Endothelial cell of umbilical vein (primary cell): ENCODE data around the gene PKDREJ. TPM values are rescaled to one million over a fixed set of nuclear protein-coding genes. Genes with fewer than 3 reads are reported as not detected.

ENCODE experiments used
- BruUV-seq: library from RNA; stranded (reverse); fragments of 400-500 nt; replicated peaks from 2 replicates; lab custom pipeline; 2021; lab: Mats Ljungman, UMichigan
- CTCF ChIA-PET: fragments of 300-600, 350-600 bp; sonication (Branson Sonifier 250); formaldehyde crosslinking; loops from one replicate; lab custom pipeline; 2021; ENCODE audit warnings: antibody characterized with exemption, inconsistent platforms; lab: Charles Lee
- POLR2A ChIA-PET: fragments of 300-600, 350-600 bp; sonication (Branson Sonifier 250); formaldehyde crosslinking; loops from one replicate; lab custom pipeline; 2021; ENCODE audit warnings: antibody characterized with exemption, inconsistent platforms; lab: Charles Lee
- DNase-seq: peaks from one replicate; pipeline ENCODE4 v3.0.0-alpha.2; 2011; ENCODE audit warnings: low read depth, low spot score
- FAIRE-seq: peaks from 2 replicates; lab custom pipeline; 2011; peaks lifted over from hg19 to GRCh38; lab: Jason Lieb, UNC
- H2AFZ ChIP-seq: 2 replicates; pipeline ENCODE4 v1.6.0; 2012; ENCODE audit warnings: low read depth, low read length, control low read depth, inconsistent platforms
- H3K27ac ChIP-seq: 2 replicates; pipeline ENCODE4 v1.5.1; 2011; ENCODE audit warnings: low read depth, mild to moderate bottlenecking, control low read depth, low read length, moderate library complexity; ENCODE audit not compliant: insufficient read depth
- H3K27me3 ChIP-seq, 2 experiments: 2 replicates each; pipeline versions ENCODE4 v1.6.0 to v1.6.1; 2011; ENCODE audit warnings: low read length in 2 of 2, mixed read lengths in 1 of 2; ENCODE audit not compliant: control insufficient read depth in 2 of 2, insufficient read depth in 2 of 2
- H3K36me3 ChIP-seq, 2 experiments: 2 replicates in 1 of 2; 3 replicates in 1 of 2; pipeline ENCODE4 v1.5.1; 2011; ENCODE audit warnings: low read length in 2 of 2, mild to moderate bottlenecking in 1 of 2, moderate library complexity in 1 of 2; ENCODE audit not compliant: control insufficient read depth in 2 of 2, insufficient read depth in 2 of 2; ENCODE audit errors: extremely low read depth in 1 of 2
- H3K4me1 ChIP-seq: 3 replicates; pipeline ENCODE4 v1.5.1; 2011; ENCODE audit warnings: mild to moderate bottlenecking, low read length; ENCODE audit not compliant: control insufficient read depth, insufficient read depth; ENCODE audit errors: extremely low read depth
- H3K4me2 ChIP-seq: 2 replicates; pipeline ENCODE4 v1.6.1; 2011; ENCODE audit warnings: low read length, control low read depth, mixed read lengths; ENCODE audit not compliant: insufficient read depth
- H3K4me3 ChIP-seq, 3 experiments: fragments of 200-600 bp in 1 of 3; sonication (generic), shearing (Covaris generic) in 1 of 3; replicated peaks in 1 of 3; 2 replicates each; pipeline ENCODE4 v1.5.1; 2011 to 2016; ENCODE audit warnings: control low read depth in 3 of 3, low read length in 3 of 3, mild to moderate bottlenecking in 2 of 3, inconsistent platforms in 1 of 3, low read depth in 1 of 3, moderate library complexity in 1 of 3; ENCODE audit not compliant: insufficient read depth in 1 of 3
- H3K79me2 ChIP-seq: 2 replicates; pipeline ENCODE4 v1.6.0; 2012; ENCODE audit warnings: low read length, inconsistent platforms; ENCODE audit not compliant: control insufficient read depth, insufficient read depth
- H3K9ac ChIP-seq: replicated peaks from 2 replicates; pipeline ENCODE3; 2011; ENCODE audit warnings: low read length, control low read depth; ENCODE audit not compliant: insufficient read depth; ENCODE audit errors: extremely low read depth
- H3K9me1 ChIP-seq: replicated peaks from 3 replicates; pipeline ENCODE4 v1.6.0; 2011; ENCODE audit warnings: mild to moderate bottlenecking, low read length; ENCODE audit not compliant: control insufficient read depth, insufficient read depth; ENCODE audit errors: extremely low read depth
- H3K9me3 ChIP-seq: replicated peaks from 2 replicates; pipeline ENCODE4 v1.5.1; 2012; ENCODE audit warnings: low read length, inconsistent platforms; ENCODE audit not compliant: control insufficient read depth, insufficient read depth
- H4K20me1 ChIP-seq: replicated peaks from 2 replicates; pipeline ENCODE3; 2011; ENCODE audit warnings: mild to moderate bottlenecking, low read length; ENCODE audit not compliant: control insufficient read depth, insufficient read depth; ENCODE audit errors: extremely low read depth
- CTCF ChIP-seq, 2 donors: IDR thresholded peaks; 1 replicate in 1 of 2; 2 replicates in 1 of 2; pipeline ENCODE4 v1.5.1; 2011; ENCODE audit warnings: low read length in 2 of 2, mild to moderate bottlenecking in 2 of 2, moderate library complexity in 2 of 2, control low read depth in 1 of 2, inconsistent platforms in 1 of 2, low read depth in 1 of 2; ENCODE audit not compliant: insufficient read depth in 1 of 2; ENCODE audit errors: extremely low read depth in 1 of 2
- EZH2 ChIP-seq: IDR thresholded peaks from 2 replicates; pipeline ENCODE4 v1.6.1; 2012; ENCODE audit warnings: borderline replicate concordance, low read depth, mild to moderate bottlenecking, moderate library complexity, low read length, inconsistent platforms; ENCODE audit not compliant: severe bottlenecking
- FOS ChIP-seq: IDR thresholded peaks from 2 replicates; pipeline ENCODE4 v1.6.1; 2011; ENCODE audit warnings: mild to moderate bottlenecking, low read length, moderate library complexity, borderline replicate concordance; ENCODE audit not compliant: insufficient read depth
- GATA2 ChIP-seq: IDR thresholded peaks from 2 replicates; pipeline ENCODE4 v1.7.0; 2011; ENCODE audit warnings: low read depth, mild to moderate bottlenecking, moderate library complexity, mixed read lengths, low read length; ENCODE audit not compliant: insufficient read length, insufficient read depth
- JUN ChIP-seq: IDR thresholded peaks from 2 replicates; pipeline ENCODE4 v1.6.1; 2011; ENCODE audit warnings: borderline replicate concordance, low read depth; ENCODE audit not compliant: insufficient read length, insufficient read depth
- MAX ChIP-seq: IDR thresholded peaks from 2 replicates; pipeline ENCODE4 v1.6.1; 2011; ENCODE audit not compliant: insufficient read depth, insufficient read length
- MYC ChIP-seq: IDR thresholded peaks from one replicate; pipeline ENCODE4 v1.6.1; 2011; ENCODE audit warnings: mild to moderate bottlenecking, low read depth, low read length
- POLR2A ChIP-seq: IDR thresholded peaks from 2 replicates; pipeline ENCODE4 v1.6.1; 2012; ENCODE audit warnings: low read depth, mild to moderate bottlenecking, control low read depth, low read length
- POLR2AphosphoS5 ChIP-seq: IDR thresholded peaks from 2 replicates; pipeline ENCODE4 v1.6.1; 2012; ENCODE audit warnings: low read depth, mild to moderate bottlenecking, control low read depth, low read length, moderate library complexity; ENCODE audit not compliant: insufficient read depth
- dilution Hi-C: fragments of 300-500 bp; cut with MboI; formaldehyde crosslinking; loops from one replicate; pipeline ENCODE4 v1.15.0; 2019; ENCODE audit warnings: low sequenced_read_pairs; ENCODE audit not compliant: extremely low pct_ligation_motif_present
- intact Hi-C: fragments of 100-400 bp; cut with micrococcal nuclease; formaldehyde crosslinking; loops from one replicate; pipeline ENCODE4 v1.10.0; 2022
- polyA plus RNA-seq, 4 experiments: library from polyadenylated mRNA; depleted of rRNA in 3 of 4; stranded (reverse) in 3 of 4; unstranded in 1 of 4; fragments of >200 nt; gene quantifications; 2 replicates each; pipeline versions ENCODE4 v1.2.1 to v1.2.3, GENCODE V29; 2011 to 2012; ENCODE audit warnings: missing spikeins in 1 of 4
- total RNA-seq: library from RNA; stranded (reverse); gene quantifications from 2 replicates; pipeline ENCODE4 v1.2.3, GENCODE V29; 2021

PKDREJ gene
- total and polyA plus RNA-seq, 2 donors (not counting 3 experiments of a cell fraction or from before 2014, with no cell fraction given) = not detected

- no peaks in the 10 kb centered on the region for H3K4me1 ChIP-seq
- no peaks in the 10 kb centered on the region for H3K9me1 ChIP-seq
- CTCF ChIA-PET = no interaction called here
- BruUV-seq = no TSS peak
- no peak for DNase-seq
- H3K4me2 ChIP-seq = no peak overlapping the region
- H3K9ac ChIP-seq = no peak overlapping the region
- H3K27ac ChIP-seq = no peak overlapping the region
- intact Hi-C loops (no loop called here), dilution Hi-C loops (no loop called here)
- H3K36me3 ChIP-seq = no peaks in the 10 kb centered on the region
- TF ChIP-seq JUN (no peak), FOS (no peak), MYC (no peak), EZH2 (no peak), CTCF (IDR thresholded peaks at IDR 0.05; ENCODE audit: extremely low read depth in 1 of 2, insufficient read depth in 1 of 2, low read depth in 1 of 2, low read length in 2 of 2) (no peak), MAX (no peak), GATA2 (no peak), POLR2A (no peak), POLR2AphosphoS5 (no peak)
- H2AFZ ChIP-seq = no peak overlapping the region
- H3K79me2 ChIP-seq = no peaks in the 10 kb centered on the region
- no peaks in the 10 kb centered on the region for H4K20me1 ChIP-seq
- no peaks in the 10 kb centered on the region for H3K27me3 ChIP-seq
- no peak overlapping the region for H3K4me3 ChIP-seq
- H3K9me3 ChIP-seq = no peaks in the 10 kb centered on the region
- FAIRE-seq = no peak
- POLR2A ChIA-PET = no interaction called here
These were observed 53.9 kb downstream of the PKDREJ start for GRCh38 chr22:46209262-46209661.

Other genes starting within 250 kb of the PKDREJ start
- gene PPARA, start 112.8 kb downstream of the PKDREJ start, total RNA-seq = 6.6 and 10.7 TPM in 2 replicates
- gene PPARA, start 112.8 kb downstream of the PKDREJ start, polyA plus RNA-seq = 2.9 and 3.1 TPM in 2 replicates
- 8.5 and 9.7 TPM in 2 replicates for gene CDPF1, start 13.1 kb downstream of the PKDREJ start, total RNA-seq
- 8.9 and 9.9 TPM in 2 replicates for gene CDPF1, start 13.1 kb downstream of the PKDREJ start, polyA plus RNA-seq
- 33.1 and 39.7 TPM in 2 replicates for gene TTC38, start 4.7 kb upstream of the PKDREJ start, total RNA-seq
- gene TTC38, start 4.7 kb upstream of the PKDREJ start, polyA plus RNA-seq = 31.6 and 33.5 TPM in 2 replicates
- gene GTSE1, start 33.5 kb upstream of the PKDREJ start, total RNA-seq = 57.0 and 57.2 TPM in 2 replicates
- gene GTSE1, start 33.5 kb upstream of the PKDREJ start, polyA plus RNA-seq = 22.5 and 25.9 TPM in 2 replicates
- 60.4 and 65.7 TPM in 2 replicates for gene TRMU, start 72.4 kb upstream of the PKDREJ start, total RNA-seq
- 39.0 and 42.4 TPM in 2 replicates for gene TRMU, start 72.4 kb upstream of the PKDREJ start, polyA plus RNA-seq